ENCODE measurements around the gene FAM241B. TPM values are rescaled to one million over a fixed set of nuclear protein-coding genes. Genes with fewer than 3 reads are reported as not detected.

The FAM241B gene
- total RNA-seq, 1 experiment from 2014 or later = 24.9 TPM

DNA sequence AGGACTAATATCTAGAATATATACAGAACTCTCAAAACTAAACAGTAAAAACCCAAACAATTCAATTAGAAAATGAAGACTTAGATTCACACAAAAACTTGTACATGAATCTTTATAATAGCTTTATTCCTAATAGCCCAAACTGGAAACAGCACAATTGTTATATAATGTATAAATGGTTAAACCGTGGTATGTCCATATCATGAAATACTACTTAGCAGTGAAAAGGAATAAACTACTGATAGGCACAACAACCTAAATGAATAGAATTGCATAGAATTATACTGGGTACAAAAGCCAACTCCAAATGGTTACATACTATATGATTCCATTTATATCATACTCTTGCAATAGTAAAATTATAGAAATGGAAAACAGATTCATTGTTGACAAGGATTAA, 21.0 kb upstream of the FAM241B start:
- POLR2A ChIA-PET = no interaction called here
- no peaks in the 10 kb centered on the region for H3K27me3 ChIP-seq (replicated peaks; ENCODE audit: control insufficient read depth, insufficient read depth, low read length)
- Mint-ChIP-seq H3K27me3 (ENCODE audit: insufficient read depth, unreplicated experiment) (peaks cover 5% of the 10 kb centered on the region), H3K4me3 (ENCODE audit: unreplicated experiment) (no peak overlapping the region), H3K9me3 (ENCODE audit: unreplicated experiment) (peaks cover 33% of the 10 kb centered on the region), H3K36me3 (ENCODE audit: insufficient read depth, unreplicated experiment) (no peaks in the 10 kb centered on the region), H3K4me1 (ENCODE audit: low read depth, unreplicated experiment) (no peaks in the 10 kb centered on the region), H3K27ac (ENCODE audit: unreplicated experiment) (no peak overlapping the region)
- no peaks in the 10 kb centered on the region for H3K36me3 ChIP-seq (ENCODE audit: control insufficient read depth, insufficient read depth, low read length)
- no peak overlapping the region for H3K4me3 ChIP-seq (ENCODE audit: low read depth, low read length)
- DNase-seq = no peak
- peaks cover 18% of the 10 kb centered on the region for H3K9me3 ChIP-seq
- CTCF ChIA-PET = no interaction called here
- BruUV-seq (replicated peaks) = no TSS peak
- TF ChIP-seq CTCF (IDR thresholded peaks at IDR 0.05; ENCODE audit: insufficient read depth in 1 of 2, low read depth in 1 of 2, low read length in 1 of 2, severe bottlenecking in 1 of 2, unreplicated experiment in 1 of 2) = no peak
- intact Hi-C loops (cut with micrococcal nuclease; ENCODE audit: unreplicated experiment) = no loop called here
- no peaks in the 10 kb centered on the region for H3K4me1 ChIP-seq

DNA sequence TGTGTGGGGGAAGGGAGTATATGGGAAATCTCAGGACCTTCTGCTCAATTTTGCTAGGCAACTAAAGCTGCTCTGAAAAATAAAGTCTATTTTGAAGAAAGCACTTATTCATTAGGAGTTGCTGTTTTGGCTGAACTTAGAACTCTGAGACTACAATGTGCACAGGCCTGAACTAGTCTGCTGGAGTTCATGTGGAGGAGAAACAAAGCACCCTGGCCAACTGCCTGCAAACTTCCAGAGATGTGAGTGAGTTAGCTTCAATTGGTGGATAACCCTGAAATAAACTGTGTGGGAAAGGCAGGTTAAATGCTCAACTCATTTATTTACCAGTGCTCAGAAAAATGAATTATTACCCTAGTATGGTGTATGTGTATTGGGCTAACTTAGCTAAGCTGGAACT, 17.3 kb upstream of the FAM241B start:
- BruUV-seq (replicated peaks) = no TSS peak
- DNase-seq = no peak
- CTCF ChIA-PET = no interaction called here
- Mint-ChIP-seq H3K4me1 (ENCODE audit: low read depth, unreplicated experiment) (no peaks in the 10 kb centered on the region), H3K9me3 (ENCODE audit: unreplicated experiment) (peaks cover 21% of the 10 kb centered on the region), H3K36me3 (ENCODE audit: insufficient read depth, unreplicated experiment) (no peaks in the 10 kb centered on the region), H3K27ac (ENCODE audit: unreplicated experiment) (no peak overlapping the region), H3K4me3 (ENCODE audit: unreplicated experiment) (no peak overlapping the region), H3K27me3 (ENCODE audit: insufficient read depth, unreplicated experiment) (peaks cover 17% of the 10 kb centered on the region)
- POLR2A ChIA-PET = interaction anchor here (0.6 kb wide), 1 partner anchor 293 kb away, joined by 3 read pairs; no protein-coding TSS in a partner anchor
- H3K27me3 ChIP-seq (replicated peaks; ENCODE audit: control insufficient read depth, insufficient read depth, low read length) = peaks cover 2% of the 10 kb centered on the region; the same call in 1 of the 2 replicates
- intact Hi-C loops (cut with micrococcal nuclease; ENCODE audit: unreplicated experiment) = no loop called here
- H3K4me3 ChIP-seq (ENCODE audit: low read depth, low read length) = no peak overlapping the region
- H3K4me1 ChIP-seq = no peaks in the 10 kb centered on the region
- no peak for TF ChIP-seq CTCF (IDR thresholded peaks at IDR 0.05; ENCODE audit: insufficient read depth in 1 of 2, low read depth in 1 of 2, low read length in 1 of 2, severe bottlenecking in 1 of 2, unreplicated experiment in 1 of 2)
- peaks cover 15% of the 10 kb centered on the region for H3K9me3 ChIP-seq
- no peaks in the 10 kb centered on the region for H3K36me3 ChIP-seq (ENCODE audit: control insufficient read depth, insufficient read depth, low read length)

DNA sequence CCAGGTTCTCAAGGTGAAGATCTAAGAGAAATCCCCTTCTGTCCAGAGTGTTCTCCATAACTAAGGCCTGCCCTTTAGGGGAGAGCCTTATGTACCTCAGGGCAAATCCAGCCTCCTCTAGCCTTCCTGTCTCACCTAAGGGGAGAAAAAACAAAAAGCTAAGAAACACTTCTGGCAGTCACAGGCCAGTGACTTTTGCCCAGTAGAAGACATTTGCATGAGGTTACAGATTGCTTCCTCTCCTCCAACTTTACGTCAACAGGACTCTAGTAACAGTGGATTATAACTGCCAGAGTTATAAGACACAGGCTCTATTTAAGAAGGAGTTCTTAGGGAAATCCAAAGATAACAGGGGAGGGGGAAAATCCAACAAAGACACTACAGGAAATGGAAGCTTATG, 15.9 kb upstream of the FAM241B start:
- Mint-ChIP-seq H3K27ac (ENCODE audit: unreplicated experiment) (no peak overlapping the region), H3K4me1 (ENCODE audit: low read depth, unreplicated experiment) (no peaks in the 10 kb centered on the region), H3K27me3 (ENCODE audit: insufficient read depth, unreplicated experiment) (peaks cover 17% of the 10 kb centered on the region), H3K9me3 (ENCODE audit: unreplicated experiment) (peaks cover 11% of the 10 kb centered on the region), H3K4me3 (ENCODE audit: unreplicated experiment) (no peak overlapping the region), H3K36me3 (ENCODE audit: insufficient read depth, unreplicated experiment) (no peaks in the 10 kb centered on the region)
- H3K36me3 ChIP-seq (ENCODE audit: control insufficient read depth, insufficient read depth, low read length) = no peaks in the 10 kb centered on the region
- peaks cover 15% of the 10 kb centered on the region for H3K9me3 ChIP-seq
- intact Hi-C loops (cut with micrococcal nuclease; ENCODE audit: unreplicated experiment) = no loop called here
- no TSS peak for BruUV-seq (replicated peaks)
- H3K27me3 ChIP-seq (replicated peaks; ENCODE audit: control insufficient read depth, insufficient read depth, low read length) = peaks cover 2% of the 10 kb centered on the region; the same call in 1 of the 2 replicates
- no peak overlapping the region for H3K4me3 ChIP-seq (ENCODE audit: low read depth, low read length)
- no peak for TF ChIP-seq CTCF (IDR thresholded peaks at IDR 0.05; ENCODE audit: insufficient read depth in 1 of 2, low read depth in 1 of 2, low read length in 1 of 2, severe bottlenecking in 1 of 2, unreplicated experiment in 1 of 2)
- no peaks in the 10 kb centered on the region for H3K4me1 ChIP-seq
- ChIA-PET POLR2A (no interaction called here), CTCF (interaction anchor here (0.7 kb wide), 2 partner anchors 102 to 241 kb away, joined by 3 read pairs; no protein-coding TSS in a partner anchor)
- DNase-seq = no peak

All from Caco-2 (cell line).